Heart left ventricle (tissue), 16 donors: Measurements from ENCODE around the gene GNAT2. TPM values are rescaled to one million over a fixed set of nuclear protein-coding genes. Genes with fewer than 3 reads are reported as not detected.

Experiments used
- ATAC-seq, 4 donors: fragments of 200-7000 bp; cut with Tn5 transposase; one replicate each; pipeline ENCODE4 v1.9.1; 2020 to 2022; ENCODE audit warnings: moderate library complexity in 4 of 4, mild to moderate bottlenecking in 3 of 4, moderate number of reproducible peaks in 1 of 4
- DNase-seq, 5 donors: peaks; one replicate each; pipeline ENCODE4 v3.0.0-alpha.2; 2020
- H3K27ac ChIP-seq, 12 donors: fragments of 200-600 bp; sonication (generic) in 4 of 12; one replicate each; pipeline versions ENCODE4 v1.5.0 to v1.8.0; 2016 to 2022; ENCODE audit warnings: mild to moderate bottlenecking in 2 of 12
- H3K27me3 ChIP-seq, 9 donors: fragments of 200-600 bp; sonication (generic) in 2 of 9; one replicate each; pipeline versions ENCODE4 v1.5.1 to v1.8.0; 2016 to 2022; ENCODE audit warnings: mild to moderate bottlenecking in 3 of 9
- H3K36me3 ChIP-seq, 9 donors: fragments of 200-600 bp; sonication (generic) in 2 of 9; one replicate each; pipeline versions ENCODE4 v1.5.0 to v1.8.0; 2018 to 2022; ENCODE audit warnings: mild to moderate bottlenecking in 2 of 9
- H3K4me1 ChIP-seq, 12 donors: fragments of 200-600 bp; sonication (generic) in 4 of 12; one replicate each; pipeline versions ENCODE4 v1.5.0 to v1.8.0; 2016 to 2022; ENCODE audit warnings: mild to moderate bottlenecking in 3 of 12
- H3K4me3 ChIP-seq, 12 donors: fragments of 200-600 bp; sonication (generic) in 4 of 12; one replicate each; pipeline versions ENCODE4 v1.5.0 to v1.8.0; 2017 to 2022; ENCODE audit warnings: mild to moderate bottlenecking in 9 of 12, moderate library complexity in 4 of 12
- H3K9me3 ChIP-seq, 12 donors: fragments of 200-600 bp; sonication (generic) in 4 of 12; one replicate each; pipeline versions ENCODE4 v1.5.0 to v1.8.0; 2016 to 2022; ENCODE audit warnings: mild to moderate bottlenecking in 1 of 12
- POLR2A ChIP-seq, 2 donors: fragments of 450-650 bp; IDR thresholded peaks; one replicate each; pipeline ENCODE4 v1.6.1; 2017; ENCODE audit warnings: antibody characterized with exemption in 2 of 2, mild to moderate bottlenecking in 2 of 2, moderate library complexity in 2 of 2
- WGBS, 4 donors: extraction: QIAGEN DNeasy Blood & Tissue Kit in 2 of 4; methylation state at CpG; one replicate each; pipeline versions ENCODE4 v1.1.5 to v1.1.7; 2013 to 2018; 5-methylcytosine and 5-hydroxymethylcytosine counted together
- intact Hi-C, 10 donors: fragments of 100-400 bp; cut with DNase I; formaldehyde crosslinking; loops; one replicate each; pipeline versions ENCODE4 v1.11.1 to v1.14.2; 2022
- polyA plus RNA-seq, 2 donors: library from polyadenylated mRNA; stranded (reverse); fragments of 200-250 nt; gene quantifications; one replicate each; pipeline ENCODE4 v1.2.3, GENCODE V29; 2013
- total RNA-seq, 9 donors: library from RNA; depleted of rRNA in 2 of 9; stranded (reverse); fragments of >200 nt in 2 of 9; fragmentation: NEBNext Ultra II Directional in 3 of 9; extraction: Animal tissue kit (Norgen Biotek cat#: 25700) in 3 of 9; gene quantifications; one replicate each; pipeline versions ENCODE4 v1.1.0 to v1.2.4, GENCODE V29; 2016 to 2023
- TF ChIP-seq, protein P1 (sequence below), 12 donors: fragments of 200-600 bp; sonication (generic) in 4 of 12; IDR thresholded peaks; one replicate each; pipeline versions ENCODE4 v1.5.0 to v1.8.0; 2018 to 2022; ENCODE audit warnings: antibody characterized with exemption in 12 of 12, mild to moderate bottlenecking in 5 of 12
- donor health status: ischemic (EF 13 %, LVEDD 7.1; RV severe dilation, severe dysfunction).
- donor health status: healthy with polysubstance abuse.
- donor health status: DM: no; HTN: yes; CAD: no.
- donor health status: DM: no; HTN: no; CAD: no.
- donor health status: ischemic (EF 25% LVEDD 6.9; RV normal size, moderate dysfunction).
- donor health status: ischemic (EF 25% LVEDD 5.7; RV mildly dilated, moderate dysfunction).
- donor health status: healthy.
- donor health status: DM: yes; HTN: yes; CAD: no.
- donor health status: ischemic (EF 35%, LVEDD 5.7; RV mildly dilated, moderate dysfunction).
- donor health status: nonischemic (EF 11% LVEDD 7.7; RV severe dilation, severe dysfunction).
- donor health status: DM: yes; HTN: yes; CAD: no.
- donor health status: PGD.
- donor health status: ischemic (EF 29% LVEDD 5.4; RV normal size, mild dysfunction).
- donor health status: nonischemic (EF 23%, LVEDD 6.1; RV moderate dilation, normal function).

The GNAT2 gene
- total and polyA plus RNA-seq, 11 donors: not detected

DNA sequence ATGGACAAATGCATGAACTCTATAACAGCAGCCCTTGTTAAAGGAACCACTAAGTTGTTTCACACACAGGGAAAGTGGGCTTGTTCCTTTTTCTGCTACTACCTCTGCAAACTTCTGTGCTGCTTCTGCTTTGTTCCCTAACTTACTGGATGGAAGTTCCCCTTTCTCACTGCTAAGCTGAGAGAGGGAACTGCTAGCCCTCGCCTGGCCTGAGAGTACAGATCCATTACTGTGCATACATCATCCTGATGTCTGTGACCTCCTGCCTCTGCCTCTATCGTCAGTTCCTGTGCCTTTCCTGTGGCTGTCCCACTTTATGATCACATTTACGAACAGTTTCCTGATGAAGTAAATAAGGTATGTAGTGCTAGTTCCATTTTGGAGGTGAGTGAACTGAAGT is 3.5 kb downstream of the GNAT2 start:
- TF ChIP-seq, protein P1, sequence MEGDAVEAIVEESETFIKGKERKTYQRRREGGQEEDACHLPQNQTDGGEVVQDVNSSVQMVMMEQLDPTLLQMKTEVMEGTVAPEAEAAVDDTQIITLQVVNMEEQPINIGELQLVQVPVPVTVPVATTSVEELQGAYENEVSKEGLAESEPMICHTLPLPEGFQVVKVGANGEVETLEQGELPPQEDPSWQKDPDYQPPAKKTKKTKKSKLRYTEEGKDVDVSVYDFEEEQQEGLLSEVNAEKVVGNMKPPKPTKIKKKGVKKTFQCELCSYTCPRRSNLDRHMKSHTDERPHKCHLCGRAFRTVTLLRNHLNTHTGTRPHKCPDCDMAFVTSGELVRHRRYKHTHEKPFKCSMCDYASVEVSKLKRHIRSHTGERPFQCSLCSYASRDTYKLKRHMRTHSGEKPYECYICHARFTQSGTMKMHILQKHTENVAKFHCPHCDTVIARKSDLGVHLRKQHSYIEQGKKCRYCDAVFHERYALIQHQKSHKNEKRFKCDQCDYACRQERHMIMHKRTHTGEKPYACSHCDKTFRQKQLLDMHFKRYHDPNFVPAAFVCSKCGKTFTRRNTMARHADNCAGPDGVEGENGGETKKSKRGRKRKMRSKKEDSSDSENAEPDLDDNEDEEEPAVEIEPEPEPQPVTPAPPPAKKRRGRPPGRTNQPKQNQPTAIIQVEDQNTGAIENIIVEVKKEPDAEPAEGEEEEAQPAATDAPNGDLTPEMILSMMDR (IDR thresholded peaks at IDR 0.05): no peak
- no peak for TF ChIP-seq POLR2A (IDR thresholded peaks at IDR 0.05)
- Histone ChIP-seq H3K4me1 (peaks cover 0 to 81% (median 11%) of the 10 kb centered on the region in 12 donors), H3K4me3 (no peak overlapping the region), H3K27me3 (no peaks in the 10 kb centered on the region), H3K9me3 (no peaks in the 10 kb centered on the region), H3K36me3 (no peaks in the 10 kb centered on the region), H3K27ac (peak overlapping the region in 4 of 12 donors; percentile 30 to 96 (median 55))
- 47 to 62% (median 56%) methylated on average over 3 of the region's 3 CpGs for WGBS, 4 donors
- ATAC-seq: peak in 3 of 4 donors; percentile 37 to 57 (median 50)
- intact Hi-C loops: loop anchor here in 1 of 10 donors (10.0 kb wide), 1 partner anchor 61 kb away; no protein-coding TSS in a partner anchor
- no peak for DNase-seq

DNA sequence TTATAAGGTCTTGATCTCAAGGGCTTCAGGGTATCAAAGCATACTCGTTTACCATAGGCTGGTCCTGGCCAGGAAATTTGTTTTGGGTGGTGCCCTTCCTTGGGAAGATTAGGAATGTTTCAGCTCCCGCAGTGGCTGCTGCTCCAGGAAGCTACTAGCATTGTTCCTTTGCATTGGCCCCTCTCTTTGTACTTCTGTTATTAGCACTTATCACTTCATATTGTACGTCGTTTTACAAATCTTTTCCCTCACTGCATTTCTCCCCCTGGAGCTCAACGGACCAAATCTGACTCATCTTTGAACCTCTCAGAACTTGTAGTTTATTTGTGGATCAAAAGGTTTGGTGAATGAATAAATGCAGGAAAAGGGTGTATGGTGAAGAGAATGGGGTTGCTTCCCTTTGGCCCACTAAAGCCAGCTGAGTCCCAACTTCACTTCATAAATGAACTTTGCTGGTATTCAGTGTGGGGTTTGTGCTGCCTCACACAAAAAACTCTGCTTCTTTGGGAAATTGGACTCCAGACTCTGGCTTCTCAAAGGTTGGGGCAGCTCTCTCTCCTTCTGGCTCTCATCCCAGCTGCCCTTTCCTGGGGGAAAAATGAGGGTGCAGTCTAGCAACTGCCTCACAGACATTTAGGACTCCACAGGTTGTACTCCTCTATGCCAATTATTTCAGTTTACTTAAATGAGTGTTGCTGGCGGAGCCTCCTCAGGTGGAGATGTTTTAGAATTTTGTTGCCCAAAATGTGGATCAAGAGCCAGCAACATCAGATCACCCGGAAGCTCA is 5.9 kb downstream of the GNAT2 start:
- intact Hi-C loops: loop anchor here in 1 of 10 donors (10.0 kb wide), 1 partner anchor 59 kb away; no protein-coding TSS in a partner anchor
- H3K4me3 ChIP-seq: no peak overlapping the region
- H3K4me1 ChIP-seq: peaks cover 0 to 63% (median 0%) of the 10 kb centered on the region in 12 donors
- WGBS, 4 donors: 60 to 63% (median 62%) methylated on average over 7 of the region's 7 CpGs
- no peak for TF ChIP-seq POLR2A (IDR thresholded peaks at IDR 0.05)
- TF ChIP-seq, protein P1 (IDR thresholded peaks at IDR 0.05): no peak
- H3K27me3 ChIP-seq: no peaks in the 10 kb centered on the region
- no peaks in the 10 kb centered on the region for H3K9me3 ChIP-seq
- peak overlapping the region in 1 of 12 donors; percentile 54 for H3K27ac ChIP-seq
- no peaks in the 10 kb centered on the region for H3K36me3 ChIP-seq
- peak in 1 of 4 donors; percentile 14 for ATAC-seq
- no peak for DNase-seq

- no peak overlapping the region for H3K4me3 ChIP-seq
- peaks cover 0 to 1% (median 0%) of the 10 kb centered on the region in 9 donors for H3K36me3 ChIP-seq
- DNase-seq (no peak), ATAC-seq (no peak)
- H3K4me1 ChIP-seq: peaks cover 0 to 42% (median 0%) of the 10 kb centered on the region in 12 donors
- H3K27ac ChIP-seq: no peak overlapping the region
- intact Hi-C loops: loop anchor here in 1 of 10 donors (10.0 kb wide), 1 partner anchor 57 kb away; no protein-coding TSS in a partner anchor
- no peaks in the 10 kb centered on the region for H3K9me3 ChIP-seq
- TF ChIP-seq, protein P1 (IDR thresholded peaks at IDR 0.05): no peak
- no peak for TF ChIP-seq POLR2A (IDR thresholded peaks at IDR 0.05)
- 92 to 98% (median 94%) methylated on average over 13 of the region's 13 CpGs for WGBS, 4 donors
- H3K27me3 ChIP-seq: no peaks in the 10 kb centered on the region
Observed at GRCh38 chr1:109611308-109611990, 8.0 kb downstream of the GNAT2 start.
